Naive thymus-derived CD4-positive, alpha-beta T cell (primary cell): ENCODE results near the gene MPP7. TPM values are rescaled to one million over a fixed set of nuclear protein-coding genes. Genes with fewer than 3 reads are reported as not detected.
A peak's percentile ranks its signal among the peaks of the same experiment; 100 is the strongest.

Experiments used
- ATAC-seq: fragments of 150-1000 bp; cut with Tn5 transposase; 2 replicates; pipeline ENCODE4 v1.10.0; 2021; ENCODE audit warnings: mild to moderate bottlenecking, moderate library complexity
- CTCF ChIA-PET: fragments of 350-600 bp; sonication (Branson Sonifier 250); formaldehyde crosslinking; loops from one replicate; lab custom pipeline; 2021; ENCODE audit warnings: antibody characterized with exemption; lab: Charles Lee
- POLR2A ChIA-PET: fragments of 350-600 bp; sonication (Branson Sonifier 250); formaldehyde crosslinking; loops from one replicate; lab custom pipeline; 2021; ENCODE audit warnings: antibody characterized with exemption, inconsistent platforms; lab: Charles Lee
- DNase-seq, 9 donors: peaks; one replicate each; pipeline versions ENCODE4 v3.0.0 to v3.0.0-alpha.2; 2020 to 2022; ENCODE audit warnings: mixed read lengths in 1 of 9
- H3K27ac ChIP-seq: one replicate; pipeline ENCODE4 v1.7.0; 2013; ENCODE audit warnings: mild to moderate bottlenecking, low read depth, low read length, moderate library complexity
- H3K27me3 ChIP-seq, 2 donors: one replicate each; pipeline ENCODE4 v1.7.0; 2013; ENCODE audit warnings: low read length in 2 of 2, mild to moderate bottlenecking in 2 of 2, moderate library complexity in 2 of 2; ENCODE audit not compliant: control insufficient read depth in 2 of 2, insufficient read depth in 2 of 2
- H3K36me3 ChIP-seq, 3 experiments: 1 replicate in 2 of 3; 2 replicates in 1 of 3; pipeline ENCODE4 v1.7.0; 2013; ENCODE audit warnings: low read length in 3 of 3, mild to moderate bottlenecking in 3 of 3, moderate library complexity in 1 of 3; ENCODE audit not compliant: insufficient read depth in 3 of 3, control insufficient read depth in 2 of 3
- H3K4me1 ChIP-seq, 2 donors: one replicate each; pipeline ENCODE4 v1.7.0; 2013; ENCODE audit warnings: low read length in 2 of 2, mild to moderate bottlenecking in 2 of 2, moderate library complexity in 1 of 2; ENCODE audit not compliant: control insufficient read depth in 2 of 2, insufficient read depth in 2 of 2
- H3K4me3 ChIP-seq: 2 replicates; pipeline ENCODE4 v1.7.0; 2013; ENCODE audit warnings: mild to moderate bottlenecking, low read length
- H3K9me3 ChIP-seq, 3 experiments: 1 replicate in 2 of 3; 2 replicates in 1 of 3; pipeline ENCODE4 v1.7.0; 2013; ENCODE audit warnings: low read length in 3 of 3; ENCODE audit not compliant: control insufficient read depth in 2 of 3
- H3K27ac Mint-ChIP-seq, 9 donors: one replicate each; pipeline ENCODE4 v1.8.0; 2020 to 2022; ENCODE audit warnings: mixed read lengths in 9 of 9, mild to moderate bottlenecking in 8 of 9, moderate library complexity in 5 of 9, inconsistent platforms in 2 of 9
- H3K27me3 Mint-ChIP-seq, 5 donors: one replicate each; pipeline ENCODE4 v1.8.0; 2021 to 2022; ENCODE audit warnings: mixed read lengths in 5 of 5, mild to moderate bottlenecking in 1 of 5
- H3K36me3 Mint-ChIP-seq, 5 donors: one replicate each; pipeline ENCODE4 v1.8.0; 2020 to 2022; ENCODE audit warnings: mixed read lengths in 5 of 5, mild to moderate bottlenecking in 3 of 5, inconsistent platforms in 1 of 5
- H3K4me1 Mint-ChIP-seq, 7 donors: one replicate each; pipeline ENCODE4 v1.8.0; 2020 to 2022; ENCODE audit warnings: mixed read lengths in 7 of 7, mild to moderate bottlenecking in 3 of 7, inconsistent platforms in 1 of 7
- H3K4me3 Mint-ChIP-seq, 10 donors: one replicate each; pipeline ENCODE4 v1.8.0; 2020 to 2022; ENCODE audit warnings: mild to moderate bottlenecking in 10 of 10, mixed read lengths in 10 of 10, moderate library complexity in 6 of 10, inconsistent platforms in 2 of 10
- H3K9me3 Mint-ChIP-seq, 11 donors: one replicate each; pipeline ENCODE4 v1.8.0; 2020 to 2022; ENCODE audit warnings: mixed read lengths in 11 of 11, mild to moderate bottlenecking in 4 of 11, inconsistent platforms in 1 of 11, moderate library complexity in 1 of 11
- intact Hi-C, 2 donors: fragments of 100-400 bp; cut with micrococcal nuclease; formaldehyde crosslinking; loops; one replicate each; pipeline ENCODE4 v1.15.1; 2023
- polyA plus RNA-seq, 2 donors: library from polyadenylated mRNA; unstranded; fragments of 300-500 nt; fragmentation: Illumina TruSeq; gene quantifications; one replicate each; pipeline ENCODE4 v1.2.3, GENCODE V29; 2021
- total RNA-seq, 6 experiments: library from RNA in 5 of 6; stranded (reverse) in 5 of 6; gene quantifications; 1 replicate in 5 of 6; 2 replicates in 1 of 6; pipeline ENCODE4 v1.2.3 and lab custom pipeline; 2021 to 2026

Gene MPP7
- total and polyA plus RNA-seq, 7 experiments from 2014 or later: 9.7 to 46.8 (median 41.7) TPM

DNA sequence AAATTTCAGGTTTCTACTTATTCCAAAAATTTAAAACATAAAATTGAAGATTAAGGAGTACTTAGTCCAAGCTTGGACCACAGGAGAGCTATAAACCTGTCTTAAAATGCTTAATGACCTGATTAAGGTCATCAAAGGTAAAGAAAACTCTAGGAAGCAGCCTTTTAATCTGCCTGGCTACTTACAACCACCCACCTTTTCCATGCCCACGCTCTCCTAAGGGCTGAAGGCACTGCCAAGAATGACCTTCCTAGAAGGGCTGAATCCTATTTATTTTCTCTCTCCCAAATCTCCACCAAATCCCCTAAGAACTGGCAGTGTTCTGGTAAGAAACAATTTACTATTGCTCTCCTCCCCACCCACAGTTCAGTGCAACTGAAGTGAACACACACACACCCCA, 6.8 kb downstream of the MPP7 start:
- H3K9me3 Mint-ChIP-seq: no peaks in the 10 kb centered on the region
- H3K27me3 Mint-ChIP-seq: peaks cover 0 to 2% (median 0%) of the 10 kb centered on the region in 5 donors
- intact Hi-C loops: no loop called here
- H3K4me1 Mint-ChIP-seq: peaks cover 11 to 96% (median 88%) of the 10 kb centered on the region in 7 donors
- no peaks in the 10 kb centered on the region for H3K27me3 ChIP-seq
- peaks cover 0 to 7% (median 0%) of the 10 kb centered on the region in 5 donors for H3K36me3 Mint-ChIP-seq
- ChIA-PET POLR2A (interaction anchor here (0.7 to 1.5 kb wide), 5 partner anchors 9 to 119 kb away, joined by 3 to 7 read pairs (median 4); no protein-coding TSS in a partner anchor), CTCF (interaction anchor here (0.6 to 12.2 kb wide), 4 partner anchors 33 to 87 kb away, joined by 3 to 210 read pairs (median 4); no protein-coding TSS in a partner anchor)
- peak overlapping the region in 7 of 10 donors; percentile 0 to 50 (median 34) for H3K4me3 Mint-ChIP-seq
- DNase-seq (no peak), ATAC-seq (no peak)
- no peaks in the 10 kb centered on the region for H3K36me3 ChIP-seq
- peak overlapping the region; percentile 46 for H3K27ac ChIP-seq
- peak overlapping the region in 8 of 9 donors; percentile 59 to 90 (median 77) for H3K27ac Mint-ChIP-seq
- peaks cover 8 to 68% of the 10 kb centered on the region in 2 donors for H3K4me1 ChIP-seq
- H3K4me3 ChIP-seq: no peak overlapping the region
- no peaks in the 10 kb centered on the region for H3K9me3 ChIP-seq

DNA sequence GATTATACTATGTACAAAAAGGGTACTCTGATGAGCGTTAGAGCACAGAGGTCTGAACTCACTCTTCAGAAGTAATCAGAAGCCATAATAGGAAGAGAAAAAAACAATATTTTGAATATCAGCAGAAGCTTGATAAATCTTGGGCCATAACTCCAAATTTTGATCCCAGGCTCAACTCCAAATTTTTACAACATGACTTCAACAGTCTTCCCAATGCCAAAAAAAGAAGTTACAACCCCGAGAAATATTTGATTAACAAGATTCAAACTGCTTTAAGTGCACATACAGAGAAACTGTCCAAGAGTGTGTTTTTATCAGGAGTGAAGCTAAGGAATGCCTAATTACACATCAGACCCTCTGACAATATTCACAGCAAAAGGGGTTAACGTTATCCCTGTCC, 7.5 kb downstream of the MPP7 start:
- CTCF ChIA-PET: interaction anchor here (0.6 to 12.2 kb wide), 3 partner anchors 33 to 88 kb away, joined by 3 to 210 read pairs (median 3); no protein-coding TSS in a partner anchor
- POLR2A ChIA-PET: interaction anchor here (0.8 to 1.5 kb wide), 5 partner anchors 9 to 91 kb away, joined by 3 to 7 read pairs (median 4); no protein-coding TSS in a partner anchor

DNA sequence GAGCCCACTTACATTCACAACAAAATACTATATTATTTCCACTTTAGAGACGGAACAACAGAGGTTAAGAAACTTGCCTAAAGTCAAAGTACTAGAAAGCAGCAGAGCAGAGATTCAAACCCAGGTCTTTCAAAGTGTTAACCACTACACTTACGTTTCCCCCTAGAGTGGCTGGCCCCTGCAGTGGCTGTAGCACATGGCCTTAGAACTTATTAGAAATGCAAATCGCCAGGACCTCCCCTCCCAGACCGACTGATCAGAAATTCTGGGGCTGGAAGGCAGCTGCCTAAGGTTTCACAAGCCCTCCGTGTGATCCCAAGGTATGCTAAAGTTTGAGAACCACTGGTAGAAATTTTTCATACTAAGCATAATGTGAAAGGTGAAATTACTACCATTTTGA, 8.1 kb downstream of the MPP7 start:
- Histone ChIP-seq H3K36me3 (no peaks in the 10 kb centered on the region), H3K4me3 (no peak overlapping the region), H3K4me1 (peaks cover 0 to 60% of the 10 kb centered on the region in 2 donors), H3K27me3 (no peaks in the 10 kb centered on the region), H3K27ac (no peak overlapping the region), H3K9me3 (no peaks in the 10 kb centered on the region)
- H3K4me3 Mint-ChIP-seq: peak overlapping the region in 1 of 10 donors; percentile 69
- CTCF ChIA-PET: interaction anchor here (0.6 to 12.2 kb wide), 2 partner anchors 43 to 88 kb away, joined by 3 to 210 read pairs; no protein-coding TSS in a partner anchor
- peak overlapping the region in 8 of 9 donors; percentile 79 to 97 (median 86) for H3K27ac Mint-ChIP-seq
- H3K4me1 Mint-ChIP-seq: peaks cover 10 to 94% (median 82%) of the 10 kb centered on the region in 7 donors
- POLR2A ChIA-PET: interaction anchor here (0.8 to 1.5 kb wide), 4 partner anchors 8 to 92 kb away, joined by 3 to 7 read pairs (median 4); partner anchors contain the start of gene MPP7
- H3K9me3 Mint-ChIP-seq: no peaks in the 10 kb centered on the region
- H3K36me3 Mint-ChIP-seq: peaks cover 0 to 7% (median 0%) of the 10 kb centered on the region in 5 donors
- DNase-seq (no peak), ATAC-seq (no peak)
- H3K27me3 Mint-ChIP-seq: no peaks in the 10 kb centered on the region
- intact Hi-C loops: loop anchor here in 1 of 2 donors (2.0 kb wide), 1 partner anchor 22 kb away; no protein-coding TSS in a partner anchor

More for the DNA sequence above, 7.5 kb downstream of the MPP7 start:
- Histone ChIP-seq H3K9me3 (no peaks in the 10 kb centered on the region), H3K4me1 (peaks cover 5 to 65% of the 10 kb centered on the region in 2 donors), H3K36me3 (no peaks in the 10 kb centered on the region), H3K27ac (peak overlapping the region; percentile 46), H3K27me3 (no peaks in the 10 kb centered on the region), H3K4me3 (no peak overlapping the region)
- Mint-ChIP-seq H3K4me1 (peaks cover 10 to 95% (median 84%) of the 10 kb centered on the region in 7 donors), H3K27ac (peak overlapping the region in 8 of 9 donors; percentile 67 to 97 (median 81)), H3K36me3 (peaks cover 0 to 7% (median 0%) of the 10 kb centered on the region in 5 donors), H3K27me3 (no peaks in the 10 kb centered on the region), H3K9me3 (no peaks in the 10 kb centered on the region), H3K4me3 (peak overlapping the region in 4 of 10 donors; percentile 3 to 55 (median 26))
- DNase-seq: no peak
- intact Hi-C loops: loop anchor here in 1 of 2 donors (2.0 kb wide), 1 partner anchor 23 kb away; no protein-coding TSS in a partner anchor
- ATAC-seq: no peak

DNA sequence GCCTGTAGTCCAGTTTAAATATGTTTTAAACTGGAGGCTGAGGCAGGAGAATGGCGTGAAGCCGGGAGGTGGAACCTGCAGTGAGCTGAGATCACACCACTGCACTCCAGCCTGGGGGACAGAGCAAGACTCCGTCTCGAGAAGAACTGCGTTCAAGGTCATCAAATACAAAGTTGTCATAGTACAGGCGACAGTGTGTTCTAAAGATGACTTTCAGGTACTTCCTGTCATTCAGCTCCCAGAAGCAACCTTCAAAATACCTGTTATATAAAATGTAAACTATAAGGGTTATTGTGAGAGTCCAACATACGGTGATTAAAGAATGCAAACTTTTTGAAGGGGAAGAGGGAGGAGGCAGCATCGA, 8.7 kb downstream of the MPP7 start:
- peaks cover 7 to 94% (median 83%) of the 10 kb centered on the region in 7 donors for H3K4me1 Mint-ChIP-seq
- H3K9me3 Mint-ChIP-seq: no peaks in the 10 kb centered on the region
- ChIA-PET POLR2A (interaction anchor here (0.9 to 1.3 kb wide), 2 partner anchors 9 to 74 kb away, joined by 3 to 4 read pairs; partner anchors contain the start of gene MPP7), CTCF (interaction anchor here (0.6 to 12.2 kb wide), 2 partner anchors 43 to 89 kb away, joined by 3 to 210 read pairs; no protein-coding TSS in a partner anchor)
- intact Hi-C loops: loop anchor here in 1 of 2 donors (2.0 kb wide), 1 partner anchor 21 kb away; no protein-coding TSS in a partner anchor
- DNase-seq (peak in 4 of 9 donors; percentile 13 to 39 (median 29)), ATAC-seq (peak; percentile 56)
- Histone ChIP-seq H3K27ac (peak overlapping the region; percentile 42), H3K36me3 (no peaks in the 10 kb centered on the region), H3K4me1 (peaks cover 0 to 53% of the 10 kb centered on the region in 2 donors), H3K27me3 (no peaks in the 10 kb centered on the region), H3K4me3 (no peak overlapping the region), H3K9me3 (no peaks in the 10 kb centered on the region)
- H3K36me3 Mint-ChIP-seq: peaks cover 0 to 7% (median 0%) of the 10 kb centered on the region in 5 donors
- peak overlapping the region in 9 of 10 donors; percentile 36 to 76 (median 64) for H3K4me3 Mint-ChIP-seq
- H3K27ac Mint-ChIP-seq: peak overlapping the region in 8 of 9 donors; percentile 79 to 97 (median 86)
- no peaks in the 10 kb centered on the region for H3K27me3 Mint-ChIP-seq

DNA sequence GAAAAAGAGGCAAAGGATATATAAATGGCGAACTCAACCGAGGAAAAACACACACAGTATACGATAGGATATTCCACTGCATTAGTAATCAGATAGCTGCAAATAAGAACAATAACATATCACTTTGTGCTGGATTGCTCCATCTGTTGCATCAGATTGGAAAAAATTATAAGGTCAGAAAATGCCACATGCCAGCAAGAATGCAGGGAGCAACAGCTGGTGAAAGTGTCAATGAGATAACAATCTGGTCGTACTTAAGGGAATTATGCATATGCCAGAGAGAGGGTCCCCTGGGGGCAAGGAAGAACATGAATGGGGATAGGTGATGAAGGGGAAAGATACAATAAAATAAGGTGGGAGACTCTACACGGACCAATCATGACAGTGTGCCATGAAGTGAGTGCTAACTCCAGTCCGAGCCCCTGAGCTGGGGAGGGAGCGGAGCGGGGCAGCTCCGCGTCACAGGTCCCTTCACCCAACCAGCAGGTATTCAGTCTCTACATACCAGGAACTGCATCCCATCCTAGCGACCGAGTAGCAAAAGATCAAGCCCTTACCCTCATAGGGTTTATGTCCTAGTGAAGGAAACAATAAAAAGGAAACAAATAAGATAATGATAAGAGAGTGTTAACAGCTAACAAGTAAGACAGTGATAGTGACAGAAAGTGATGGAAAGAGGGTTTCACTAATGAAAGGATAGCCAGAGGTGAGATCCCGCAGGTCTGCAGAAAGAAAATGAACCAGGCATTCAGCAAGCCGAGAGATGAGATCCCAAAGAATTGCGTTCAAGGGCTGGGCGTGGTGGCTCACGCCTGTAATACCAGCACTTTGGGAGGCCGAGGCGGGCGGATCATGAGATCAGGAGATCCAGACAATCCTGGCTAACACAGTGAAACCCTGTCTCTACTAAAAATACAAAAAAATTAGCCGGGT, 9.4 kb downstream of the MPP7 start:
- ATAC-seq (no peak), DNase-seq (no peak)
- Histone ChIP-seq H3K27ac (peak overlapping the region; percentile 42), H3K4me3 (no peak overlapping the region), H3K36me3 (no peaks in the 10 kb centered on the region), H3K9me3 (no peaks in the 10 kb centered on the region), H3K27me3 (no peaks in the 10 kb centered on the region), H3K4me1 (peaks cover 0 to 48% of the 10 kb centered on the region in 2 donors)
- Mint-ChIP-seq H3K36me3 (peaks cover 0 to 7% (median 0%) of the 10 kb centered on the region in 5 donors), H3K9me3 (no peaks in the 10 kb centered on the region), H3K4me3 (peak overlapping the region in 9 of 10 donors; percentile 36 to 76 (median 64)), H3K27me3 (no peaks in the 10 kb centered on the region), H3K4me1 (peaks cover 3 to 88% (median 77%) of the 10 kb centered on the region in 7 donors), H3K27ac (peak overlapping the region in 8 of 9 donors; percentile 79 to 97 (median 86))
- ChIA-PET CTCF (interaction anchor here (0.8 to 12.2 kb wide), 2 partner anchors 9 to 89 kb away, joined by 3 to 210 read pairs; partner anchors contain the start of gene MPP7), POLR2A (interaction anchor here (0.9 to 1.3 kb wide), 2 partner anchors 9 to 75 kb away, joined by 3 to 4 read pairs; partner anchors contain the start of gene MPP7)
- intact Hi-C loops: loop anchor here in 1 of 2 donors (2.0 kb wide), 1 partner anchor 21 kb away; no protein-coding TSS in a partner anchor
